Femur (tissue), 1 donor: ENCODE results near the gene GSTO1.
A peak's percentile ranks its signal among the peaks of the same experiment; 100 is the strongest.
"Not testable (repeated sequence)": the region's sequence is repeated elsewhere in the genome, so short reads cannot be mapped to it uniquely, and the experiment has no call there.

Experiments
- DNase-seq: peaks from one replicate; pipeline ENCODE4 v3.0.0-alpha.2; 2017

GSTO1 gene

GRCh38 chr10:104254493-104255310 lies at the start of gene GSTO1:
TSS of gene GSTO1 (plus strand) at chr10:104254892. CDS start at chr10:104254929, 37 bp downstream.
- DNase-seq = peak; percentile 82

- DNase-seq = no peak
These were observed 46.0 kb upstream of the GSTO1 start for GRCh38 chr10:104208730-104209129.

- DNase-seq = peak; percentile 48
These were observed 45.0 kb upstream of the GSTO1 start for GRCh38 chr10:104209575-104210198.

GRCh38 chr10:104216631-104217030 lies 38.1 kb upstream of the GSTO1 start:
- DNase-seq = no peak

- DNase-seq = peak; percentile 32
These were observed 35.9 kb upstream of the GSTO1 start for GRCh38 chr10:104218751-104219150.

- DNase-seq = no peak
These were observed 34.2 kb upstream of the GSTO1 start for GRCh38 chr10:104220522-104220921.

- DNase-seq = no peak
These were observed 31.4 kb upstream of the GSTO1 start for GRCh38 chr10:104223304-104223703.

GRCh38 chr10:104230490-104230889 lies 24.2 kb upstream of the GSTO1 start:
- DNase-seq = no peak

- peak; percentile 98 for DNase-seq
These were observed 22.7 kb upstream of the GSTO1 start, which contains the start of gene CFAP43 for GRCh38 chr10:104231784-104232612. TSS of gene CFAP43 (minus strand) at chr10:104232364. CDS start at chr10:104232246, 118 bp downstream.

- DNase-seq = no peak
These were observed 22.0 kb upstream of the GSTO1 start for GRCh38 chr10:104232613-104233102.

GRCh38 chr10:104233817-104234216 lies 20.9 kb upstream of the GSTO1 start:
- DNase-seq = no peak

- DNase-seq = no peak
These were observed 19.8 kb upstream of the GSTO1 start for GRCh38 chr10:104234934-104235333.

- no peak for DNase-seq
These were observed 18.9 kb upstream of the GSTO1 start for GRCh38 chr10:104235801-104236200.

- DNase-seq = no peak
These were observed 14.6 kb upstream of the GSTO1 start for GRCh38 chr10:104240078-104240477.

GRCh38 chr10:104242545-104242944 lies 12.1 kb upstream of the GSTO1 start:
- DNase-seq = no peak

GRCh38 chr10:104243009-104243408 lies 11.7 kb upstream of the GSTO1 start:
- not testable (repeated sequence) for DNase-seq

GRCh38 chr10:104243512-104243911 lies 11.2 kb upstream of the GSTO1 start:
- no peak for DNase-seq

- no peak for DNase-seq
These were observed 9.5 kb upstream of the GSTO1 start for GRCh38 chr10:104245066-104245632.

- DNase-seq = no peak
These were observed 7.7 kb upstream of the GSTO1 start for GRCh38 chr10:104246976-104247375.

- no peak for DNase-seq
These were observed 7.1 kb upstream of the GSTO1 start for GRCh38 chr10:104247513-104248146.

- DNase-seq = not testable (repeated sequence)
These were observed 5.8 kb upstream of the GSTO1 start for GRCh38 chr10:104248931-104249330.

GRCh38 chr10:104250371-104250770 lies 4.3 kb upstream of the GSTO1 start:
- no peak for DNase-seq
